Eye (tissue), 1 donor: ENCODE data around the gene MORN4.

Experiments used
- DNase-seq: peaks from one replicate; pipeline ENCODE4 v3.0.0-alpha.2; 2015

The MORN4 gene

DNA sequence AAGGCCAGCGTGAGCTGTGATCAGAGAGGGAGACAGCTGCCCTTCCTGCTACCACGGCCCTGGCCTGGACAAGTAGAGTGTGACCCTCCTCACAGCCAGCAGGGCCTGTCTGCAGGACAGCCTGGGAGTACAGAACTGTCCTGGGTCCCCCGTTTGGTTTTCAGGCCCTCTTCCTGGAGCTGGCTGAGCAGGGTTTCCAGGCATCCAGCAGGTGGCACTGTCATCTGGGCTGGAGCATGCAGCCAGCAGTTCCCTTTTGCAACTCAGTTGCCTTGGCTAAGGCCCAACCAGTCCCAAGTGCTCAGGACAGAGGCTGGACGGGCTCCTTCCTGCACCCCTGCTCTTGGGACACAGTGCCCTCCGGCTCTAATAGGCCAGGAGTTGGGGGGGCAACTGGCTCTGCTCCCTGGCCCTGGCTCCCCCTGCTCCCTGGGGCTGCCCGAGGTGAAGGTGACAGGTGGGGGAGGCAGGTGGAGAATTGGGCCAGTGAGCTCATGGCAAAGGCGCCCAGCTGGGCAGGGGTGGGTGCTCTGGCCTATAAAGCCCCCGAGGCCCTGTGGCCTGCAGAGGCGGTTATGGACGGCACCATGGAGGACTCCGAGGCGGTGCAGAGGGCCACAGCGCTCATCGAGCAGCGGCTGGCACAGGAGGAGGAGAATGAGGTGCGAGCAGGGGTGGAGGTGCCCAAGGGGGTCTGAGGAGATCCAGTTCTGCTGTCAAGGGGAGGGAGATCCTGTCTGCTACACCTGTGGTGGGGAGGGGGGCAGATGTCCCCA, 60.9 kb downstream of the MORN4 start, which contains the start of gene ANKRD2:
ANKRD2 (plus strand) TSS at position 566 of the 776 bp plus-strand sequence; CDS start at position 576, 10 bp downstream.
- peak; percentile 81 for DNase-seq

DNA sequence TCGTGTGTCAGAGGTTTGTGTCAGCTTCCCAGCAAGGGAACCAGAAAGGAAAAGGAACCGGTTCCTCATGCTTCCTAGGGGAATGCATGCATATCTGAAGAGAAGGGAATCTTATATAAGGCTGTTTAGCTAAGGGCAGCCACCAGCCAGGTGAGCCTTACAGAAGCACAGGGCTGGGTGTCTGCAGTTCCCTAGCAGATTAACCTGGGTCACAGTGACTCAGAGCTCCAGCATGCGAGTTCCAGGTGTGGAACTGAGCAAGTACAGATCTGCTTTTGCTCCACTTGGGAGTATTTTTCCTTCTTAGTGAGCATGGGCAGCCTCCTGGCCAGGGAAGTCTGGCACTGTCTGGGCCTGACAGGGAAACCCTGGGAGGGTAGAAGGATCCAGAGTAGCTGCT, 61.7 kb downstream of the MORN4 start:
- DNase-seq, result no peak

DNA sequence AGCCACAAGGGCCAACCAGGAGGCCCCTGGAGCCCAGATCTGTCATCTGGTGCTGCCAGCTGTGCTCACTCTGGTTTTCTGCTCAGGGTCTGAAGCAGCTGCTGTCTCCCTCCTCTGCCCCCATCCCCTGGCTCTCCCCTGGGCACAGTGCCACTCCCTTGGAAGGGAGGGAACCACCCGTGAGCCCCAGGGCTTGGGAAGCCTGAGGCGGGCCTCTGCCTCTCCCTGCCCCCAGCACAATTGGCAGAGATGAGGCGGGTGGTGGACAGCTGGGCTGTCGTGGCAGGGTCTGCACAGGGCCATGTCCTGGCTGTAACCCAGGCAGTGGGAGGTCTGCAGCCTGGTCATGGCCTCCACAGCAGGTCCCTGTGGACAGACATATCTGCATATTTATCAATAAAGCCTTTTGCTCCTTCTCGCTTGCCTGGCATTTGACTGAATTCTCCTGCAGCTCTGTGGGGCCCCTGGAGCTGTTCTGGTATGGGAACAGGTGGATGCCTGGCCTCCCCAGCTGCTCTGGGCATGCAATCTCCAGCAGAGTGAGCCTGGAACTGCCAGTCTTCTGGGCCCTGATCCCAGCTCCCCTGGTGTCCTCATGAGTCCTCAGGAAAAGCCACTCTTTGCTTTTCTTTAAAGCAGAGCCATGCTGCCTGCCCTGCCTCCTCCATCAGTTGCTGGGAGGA, 62.4 kb downstream of the MORN4 start:
- DNase-seq, result peak; percentile 24

DNA sequence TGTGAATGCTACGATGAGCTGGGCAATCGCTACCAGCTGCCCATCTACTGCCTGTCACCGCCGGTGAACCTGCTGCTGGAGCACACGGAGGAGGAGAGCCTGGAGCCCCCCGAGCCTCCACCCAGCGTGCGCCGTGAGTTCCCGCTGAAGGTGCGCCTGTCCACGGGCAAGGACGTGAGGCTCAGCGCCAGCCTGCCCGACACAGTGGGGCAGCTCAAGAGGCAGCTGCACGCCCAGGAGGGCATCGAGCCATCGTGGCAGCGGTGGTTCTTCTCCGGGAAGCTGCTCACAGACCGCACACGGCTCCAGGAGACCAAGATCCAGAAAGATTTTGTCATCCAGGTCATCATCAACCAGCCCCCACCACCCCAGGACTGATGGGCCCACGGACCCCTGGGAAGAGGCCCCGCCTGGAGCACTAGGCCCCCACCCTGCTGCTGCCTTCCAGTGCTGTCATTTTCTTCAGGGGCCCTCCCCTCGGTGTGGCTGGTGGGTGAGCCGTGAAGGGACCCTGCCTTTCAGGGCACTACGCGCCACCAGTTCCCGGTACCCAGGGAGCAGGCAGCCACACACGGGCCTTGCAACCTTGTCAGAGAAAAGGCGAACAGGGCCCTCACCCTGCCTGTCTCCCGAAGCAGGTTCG, 63.0 kb downstream of the MORN4 start:
- DNase-seq, result no peak

DNA sequence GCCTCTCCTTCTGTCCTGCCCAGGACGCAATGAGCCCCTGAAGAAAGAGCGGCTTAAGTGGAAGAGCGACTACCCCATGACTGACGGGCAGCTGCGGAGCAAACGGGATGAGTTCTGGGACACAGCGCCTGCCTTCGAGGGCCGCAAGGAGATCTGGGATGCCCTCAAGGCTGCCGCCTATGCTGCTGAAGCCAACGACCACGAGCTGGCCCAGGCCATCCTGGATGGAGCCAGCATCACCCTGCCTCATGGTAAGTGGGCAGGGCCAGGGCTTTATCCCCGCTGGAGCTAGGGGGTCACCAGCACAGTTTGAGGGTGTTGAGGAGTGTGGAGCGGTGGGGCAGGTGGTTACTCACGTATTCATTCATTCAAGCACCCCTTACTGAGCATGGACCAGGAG, 65.4 kb downstream of the MORN4 start:
- DNase-seq, result no peak

DNA sequence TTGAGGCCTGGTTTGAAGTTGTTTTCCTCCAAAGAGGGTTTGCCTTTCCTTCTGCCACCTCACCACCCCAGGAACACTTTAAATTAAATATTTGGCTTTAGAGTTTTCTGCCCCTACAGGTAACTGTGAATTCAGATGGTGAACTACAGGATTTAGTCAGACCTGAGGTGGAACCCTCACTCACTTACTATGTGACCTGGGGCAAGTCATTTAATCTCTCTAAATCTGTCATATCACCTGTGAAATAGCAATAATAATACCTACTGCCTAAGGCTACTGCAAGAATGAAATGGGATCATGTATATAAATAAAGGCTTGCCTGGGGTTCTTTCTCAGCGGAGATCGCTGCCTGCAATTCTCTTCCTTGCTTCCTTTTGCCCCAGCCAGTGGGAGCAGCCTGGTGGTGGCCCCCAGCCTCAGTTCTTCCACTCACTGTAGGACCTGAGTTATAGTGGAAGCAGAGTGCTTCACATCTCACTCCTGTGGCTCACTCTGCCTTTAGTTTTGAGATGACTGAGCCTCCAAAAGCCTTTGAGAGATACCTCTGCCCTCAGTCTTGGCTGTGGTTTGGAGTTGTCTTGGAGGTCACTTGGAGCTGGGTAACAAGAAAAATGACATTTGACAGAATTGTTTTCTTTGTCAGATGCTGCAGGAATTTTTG, 66.8 kb downstream of the MORN4 start:
- DNase-seq, result no peak

DNA sequence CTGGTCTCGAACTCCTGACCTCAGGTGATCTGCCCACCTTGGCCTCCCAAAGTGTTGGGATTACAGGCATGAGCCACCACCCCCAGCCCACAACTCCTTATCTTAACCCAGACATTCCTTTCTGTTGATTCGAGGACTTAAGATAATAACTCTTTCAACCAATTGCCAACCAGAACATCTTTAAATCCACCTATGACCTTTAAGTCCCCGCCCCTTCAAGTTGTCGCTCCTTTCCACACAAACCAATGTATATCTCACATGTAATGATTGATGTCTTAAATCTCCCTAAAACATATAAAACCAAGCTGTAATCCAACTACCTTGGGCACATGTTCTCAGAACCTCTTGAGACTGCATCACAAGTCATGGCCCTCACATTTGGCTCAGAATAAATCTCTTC, 68.5 kb downstream of the MORN4 start:
- no peak for DNase-seq
